GM21390 (cell line): ENCODE measurements around the gene PSMA7.

ENCODE experiments used
- ATAC-seq: cut with Tn5 transposase; IDR thresholded peaks from one replicate; pipeline ENCODE4 v1.9.1; 2021; ENCODE audit not compliant: unreplicated experiment

Gene PSMA7

GRCh38 chr20:62096421-62097380 is 46.5 kb downstream of the PSMA7 start:
- no peak for ATAC-seq

- no peak for ATAC-seq
Observed at GRCh38 chr20:62089393-62089792, 53.8 kb downstream of the PSMA7 start.

- ATAC-seq = no peak
Observed at GRCh38 chr20:62088258-62089127, 54.7 kb downstream of the PSMA7 start.

GRCh38 chr20:62087632-62088031 is 55.6 kb downstream of the PSMA7 start:
- ATAC-seq = no peak

- ATAC-seq = no peak
Observed at GRCh38 chr20:62087227-62087626, 56.0 kb downstream of the PSMA7 start.
